Neuronal stem cell (in vitro differentiated cells): ENCODE data around the gene MEX3A.

Source experiments
- DNase-seq: peaks from one replicate; pipeline ENCODE4 v3.0.0-alpha.2; 2013; ENCODE audit warnings: low spot score
- H2AFZ ChIP-seq: one replicate; pipeline ENCODE4 v1.6.1; 2013; ENCODE audit warnings: mild to moderate bottlenecking, low read length, inconsistent platforms
- H2AK5ac ChIP-seq: 2 replicates; pipeline ENCODE4 v1.6.1; 2013; ENCODE audit warnings: low read depth, mild to moderate bottlenecking, inconsistent platforms, low read length, moderate library complexity, mixed read lengths
- H2BK120ac ChIP-seq: 2 replicates; pipeline ENCODE4 v1.6.1; 2013; ENCODE audit warnings: low read depth, mild to moderate bottlenecking, inconsistent platforms, low read length, moderate library complexity, mixed read lengths
- H2BK12ac ChIP-seq: one replicate; pipeline ENCODE4 v1.6.1; 2013; ENCODE audit warnings: low read length, inconsistent platforms
- H2BK15ac ChIP-seq: 2 replicates; pipeline ENCODE4 v1.6.1; 2013; ENCODE audit warnings: mild to moderate bottlenecking, low read length, inconsistent platforms, mixed read lengths
- H2BK5ac ChIP-seq: one replicate; pipeline ENCODE4 v1.6.1; 2013; ENCODE audit warnings: inconsistent platforms, mild to moderate bottlenecking, low read length, moderate library complexity
- H3K14ac ChIP-seq: one replicate; pipeline ENCODE4 v1.6.1; 2013; ENCODE audit warnings: low read length, inconsistent platforms
- H3K18ac ChIP-seq: 2 replicates; pipeline ENCODE4 v1.6.1; 2013; ENCODE audit warnings: low read length, inconsistent platforms
- H3K23ac ChIP-seq: 2 replicates; pipeline ENCODE4 v1.6.1; 2013; ENCODE audit warnings: low read depth, mild to moderate bottlenecking, mixed read lengths, low read length, inconsistent platforms; ENCODE audit not compliant: poor library complexity
- H3K27ac ChIP-seq: replicated peaks from 3 replicates; pipeline ENCODE4 v1.5.1; 2013; ENCODE audit warnings: low read length, inconsistent platforms
- H3K27me3 ChIP-seq, 3 experiments: 2 replicates each; pipeline ENCODE4 v1.6.1; 2013; ENCODE audit warnings: low read length in 3 of 3, mild to moderate bottlenecking in 2 of 3, inconsistent platforms in 1 of 3, low read depth in 1 of 3, mixed read lengths in 1 of 3, moderate library complexity in 1 of 3; ENCODE audit not compliant: control insufficient read depth in 3 of 3, insufficient read depth in 3 of 3
- H3K36me3 ChIP-seq, 2 donors: replicated peaks in 1 of 2; 2 replicates each; pipeline ENCODE4 v1.6.1; 2013; ENCODE audit warnings: low read length in 2 of 2; ENCODE audit not compliant: control insufficient read depth in 2 of 2, insufficient read depth in 2 of 2
- H3K4ac ChIP-seq: 2 replicates; pipeline ENCODE4 v1.6.1; 2013; ENCODE audit warnings: inconsistent platforms, mild to moderate bottlenecking, low read length, moderate library complexity
- H3K4me1 ChIP-seq, 2 donors: 1 replicate in 1 of 2; 2 replicates in 1 of 2; pipeline ENCODE4 v1.6.1; 2013; ENCODE audit warnings: low read length in 2 of 2, low read depth in 1 of 2; ENCODE audit not compliant: control insufficient read depth in 2 of 2, insufficient read depth in 1 of 2
- H3K4me2 ChIP-seq: one replicate; pipeline ENCODE4 v1.6.1; 2013; ENCODE audit warnings: mild to moderate bottlenecking, low read length, inconsistent platforms; ENCODE audit not compliant: insufficient read depth, poor library complexity, severe bottlenecking
- H3K4me3 ChIP-seq, 2 donors: 2 replicates each; pipeline ENCODE4 v1.5.1; 2013; ENCODE audit warnings: low read length in 2 of 2, mild to moderate bottlenecking in 2 of 2, inconsistent platforms in 1 of 2, moderate library complexity in 1 of 2
- H3K79me1 ChIP-seq: one replicate; pipeline ENCODE4 v1.6.1; 2013; ENCODE audit warnings: low read depth, mild to moderate bottlenecking, inconsistent platforms, low read length, moderate library complexity
- H3K9ac ChIP-seq: one replicate; pipeline ENCODE4 v1.6.1; 2013; ENCODE audit warnings: mild to moderate bottlenecking, low read depth, low read length, inconsistent platforms; ENCODE audit not compliant: poor library complexity
- H3K9me3 ChIP-seq, 2 donors: replicated peaks in 1 of 2; 2 replicates each; pipeline versions ENCODE3 to v1.6.1; 2013; ENCODE audit warnings: low read length in 2 of 2, mild to moderate bottlenecking in 2 of 2, inconsistent platforms in 1 of 2, low read depth in 1 of 2, mixed read lengths in 1 of 2, moderate library complexity in 1 of 2; ENCODE audit not compliant: control insufficient read depth in 2 of 2, insufficient read depth in 1 of 2
- H4K8ac ChIP-seq: one replicate; pipeline ENCODE4 v1.6.1; 2013; ENCODE audit warnings: low read depth, mild to moderate bottlenecking, inconsistent platforms, low read length, moderate library complexity
- H4K91ac ChIP-seq: one replicate; pipeline ENCODE4 v1.6.1; 2013; ENCODE audit warnings: low read length, low read depth, mild to moderate bottlenecking, inconsistent platforms; ENCODE audit not compliant: poor library complexity
- WGBS, 2 donors: extraction: QIAGEN DNeasy Blood & Tissue Kit; methylation state at CpG; one replicate each; pipeline ENCODE4 v1.1.7; 2013; ENCODE audit warnings: missing lambda C conversion rate in 2 of 2, mixed read lengths in 1 of 2; ENCODE audit not compliant: insufficient read length in 2 of 2, insufficient replicate concordance in 1 of 2; ENCODE audit errors: extremely low coverage in 2 of 2; 5-methylcytosine and 5-hydroxymethylcytosine counted together

MEX3A gene

GRCh38 chr1:156090138-156090839 lies 8.0 kb upstream of the MEX3A start:
- no CpG with 5 or more reads among the region's 5 CpGs for WGBS, 2 donors
- Histone ChIP-seq H3K4me3 (no peak overlapping the region), H3K23ac (no peak overlapping the region)

GRCh38 chr1:156089704-156090103 lies 7.4 kb upstream of the MEX3A start:
- Histone ChIP-seq H4K8ac (no peak overlapping the region), H2BK120ac (no peak overlapping the region), H2BK15ac (no peak overlapping the region), H3K23ac (peak overlapping the region; percentile 32), H3K4ac (no peak overlapping the region), H3K18ac (peak overlapping the region; percentile 16), H3K36me3 (peaks cover 18 to 83% of the 10 kb centered on the region in 2 donors), H3K27me3 (no peaks in the 10 kb centered on the region), H3K9me3 (no peaks in the 10 kb centered on the region), H3K9ac (no peak overlapping the region), H2AK5ac (no peak overlapping the region), H3K14ac (no peak overlapping the region), H3K4me2 (no peak overlapping the region), H4K91ac (no peak overlapping the region), H3K79me1 (peaks cover 10% of the 10 kb centered on the region), H2BK12ac (no peak overlapping the region), H3K4me1 (peaks cover 21% of the 10 kb centered on the region in 2 donors), H2BK5ac (no peak overlapping the region), H2AFZ (no peak overlapping the region), H3K4me3 (no peak overlapping the region), H3K27ac (no peak overlapping the region)
- no peak for DNase-seq
- no CpG with 5 or more reads among the region's 6 CpGs for WGBS, 2 donors

More at GRCh38 chr1:156090138-156090839, 8.0 kb upstream of the MEX3A start:
- Histone ChIP-seq H2BK120ac (no peak overlapping the region), H4K91ac (no peak overlapping the region), H2BK15ac (no peak overlapping the region), H3K27me3 (no peaks in the 10 kb centered on the region), H3K14ac (no peak overlapping the region), H2BK5ac (no peak overlapping the region), H3K79me1 (peaks cover 10% of the 10 kb centered on the region), H3K27ac (no peak overlapping the region), H3K4ac (no peak overlapping the region), H3K18ac (no peak overlapping the region), H4K8ac (no peak overlapping the region), H3K4me2 (no peak overlapping the region), H2AFZ (no peak overlapping the region), H3K9me3 (no peaks in the 10 kb centered on the region), H3K4me1 (peaks cover 15 to 16% of the 10 kb centered on the region in 2 donors), H3K36me3 (peaks cover 18 to 83% of the 10 kb centered on the region in 2 donors), H2AK5ac (no peak overlapping the region), H2BK12ac (no peak overlapping the region), H3K9ac (no peak overlapping the region)
- no peak for DNase-seq

GRCh38 chr1:156086256-156086662 lies 4.0 kb upstream of the MEX3A start:
- Histone ChIP-seq H3K27ac (peak overlapping the region; percentile 49), H3K4me3 (no peak overlapping the region), H3K27me3 (no peaks in the 10 kb centered on the region), H3K4me2 (no peak overlapping the region), H2BK12ac (no peak overlapping the region), H4K8ac (no peak overlapping the region), H2BK120ac (no peak overlapping the region), H2BK15ac (no peak overlapping the region), H4K91ac (no peak overlapping the region), H3K23ac (no peak overlapping the region), H3K4ac (no peak overlapping the region), H3K36me3 (peaks cover 5 to 52% of the 10 kb centered on the region in 2 donors), H2BK5ac (no peak overlapping the region), H3K14ac (no peak overlapping the region), H2AFZ (no peak overlapping the region), H3K4me1 (peaks cover 23 to 28% of the 10 kb centered on the region in 2 donors), H3K79me1 (peaks cover 8% of the 10 kb centered on the region), H2AK5ac (no peak overlapping the region), H3K9me3 (no peaks in the 10 kb centered on the region), H3K9ac (no peak overlapping the region), H3K18ac (no peak overlapping the region)
- no peak for DNase-seq
- WGBS, 2 donors = no CpG with 5 or more reads among the region's 1 CpG

GRCh38 chr1:156083800-156084790 lies 1.8 kb upstream of the MEX3A start:
- no CpG with 5 or more reads among the region's 7 CpGs for WGBS, 2 donors
- Histone ChIP-seq H3K18ac (no peak overlapping the region), H3K36me3 (peaks cover 2 to 41% of the 10 kb centered on the region in 2 donors), H3K4ac (no peak overlapping the region), H3K4me1 (peaks cover 20 to 36% of the 10 kb centered on the region in 2 donors), H2AFZ (no peak overlapping the region), H4K8ac (no peak overlapping the region), H2BK12ac (no peak overlapping the region), H3K9me3 (no peaks in the 10 kb centered on the region), H2AK5ac (no peak overlapping the region), H3K14ac (no peak overlapping the region), H4K91ac (no peak overlapping the region), H3K23ac (no peak overlapping the region), H3K27ac (peak overlapping the region; percentile 59), H3K4me2 (peak overlapping the region; percentile 70), H3K27me3 (no peaks in the 10 kb centered on the region), H2BK120ac (no peak overlapping the region), H2BK5ac (no peak overlapping the region), H2BK15ac (no peak overlapping the region), H3K79me1 (no peaks in the 10 kb centered on the region), H3K9ac (no peak overlapping the region), H3K4me3 (peak overlapping the region; percentile 97 to 99)
- no peak for DNase-seq
